T-helper 2 cell (primary cell): ENCODE measurements around the gene GSTA4.
"Not testable (repeated sequence)": the region's sequence is repeated elsewhere in the genome, so short reads cannot be mapped to it uniquely, and the experiment has no call there.

ENCODE experiments used
- DNase-seq, 5 experiments: peaks; one replicate each; pipeline versions ENCODE4 v3.0.0 to v3.0.0-alpha.2; 2012 to 2022

The GSTA4 gene

GRCh38 chr6:52969359-52969758 lies 25.7 kb downstream of the GSTA4 start:
- DNase-seq = no peak

GRCh38 chr6:52966101-52966500 lies 29.0 kb downstream of the GSTA4 start:
- no peak for DNase-seq

GRCh38 chr6:52965380-52965779 lies 29.7 kb downstream of the GSTA4 start:
- no peak for DNase-seq

- no peak for DNase-seq
These were observed 30.8 kb downstream of the GSTA4 start for GRCh38 chr6:52964318-52964717.

- no peak for DNase-seq
These were observed 32.4 kb downstream of the GSTA4 start for GRCh38 chr6:52962701-52963100.

- DNase-seq = not testable (repeated sequence)
These were observed 34.1 kb downstream of the GSTA4 start for GRCh38 chr6:52961022-52961421.

- not testable (repeated sequence) for DNase-seq
These were observed 34.9 kb downstream of the GSTA4 start for GRCh38 chr6:52960211-52960610.

GRCh38 chr6:52958546-52959255 lies 36.4 kb downstream of the GSTA4 start:
- no peak for DNase-seq

- DNase-seq = no peak
These were observed 39.2 kb downstream of the GSTA4 start for GRCh38 chr6:52955871-52956270.

GRCh38 chr6:52953911-52954839 lies 40.9 kb downstream of the GSTA4 start:
- no peak for DNase-seq

GRCh38 chr6:52946306-52946705 lies 48.8 kb downstream of the GSTA4 start:
- DNase-seq = no peak

- DNase-seq = not testable (repeated sequence)
These were observed 52.3 kb downstream of the GSTA4 start for GRCh38 chr6:52942821-52943220.

GRCh38 chr6:52942221-52942620 lies 52.9 kb downstream of the GSTA4 start:
- no peak for DNase-seq

GRCh38 chr6:52937908-52938307 lies 57.2 kb downstream of the GSTA4 start:
- DNase-seq = no peak

GRCh38 chr6:52933778-52934177 lies 61.3 kb downstream of the GSTA4 start:
- DNase-seq = no peak

GRCh38 chr6:52931351-52931750 lies 63.7 kb downstream of the GSTA4 start:
- no peak for DNase-seq

- no peak for DNase-seq
These were observed 65.5 kb downstream of the GSTA4 start for GRCh38 chr6:52929321-52930164.
